ENCODE results near the gene KLHL28.
"Not testable (repeated sequence)": the region's sequence is repeated elsewhere in the genome, so short reads cannot be mapped to it uniquely, and the experiment has no call there.

The KLHL28 gene

GRCh38 chr14:44895716-44896115, 66.0 kb downstream of the KLHL28 start:
- no peak for DNase-seq

GRCh38 chr14:44893535-44893934, 68.2 kb downstream of the KLHL28 start:
- no peak for DNase-seq

- DNase-seq, result not testable (repeated sequence)
Observed at GRCh38 chr14:44891726-44892372, 69.9 kb downstream of the KLHL28 start.

GRCh38 chr14:44889595-44890471, 71.9 kb downstream of the KLHL28 start:
- peak in 1 of 2 experiments; percentile 22 for DNase-seq

- DNase-seq, result no peak
Observed at GRCh38 chr14:44887596-44887955, 74.2 kb downstream of the KLHL28 start.

- no peak for DNase-seq
Observed at GRCh38 chr14:44886860-44887595, 74.7 kb downstream of the KLHL28 start.

- DNase-seq, result no peak
Observed at GRCh38 chr14:44880791-44881190, 81.0 kb downstream of the KLHL28 start.
